Osteocyte (in vitro differentiated cells): Measurements from ENCODE around the gene DPH2. TPM values are rescaled to one million over a fixed set of nuclear protein-coding genes. Genes with fewer than 3 reads are reported as not detected.

Experiments used
- DNase-seq: peaks from one replicate; pipeline ENCODE4 v3.0.0; 2021; ENCODE audit warnings: mixed read lengths; ENCODE audit not compliant: unreplicated experiment; ENCODE audit errors: extremely low spot score
- H3K27ac Mint-ChIP-seq: one replicate; pipeline ENCODE4 v1.8.0; 2021; ENCODE audit warnings: mild to moderate bottlenecking, mixed read lengths; ENCODE audit not compliant: unreplicated experiment
- H3K27me3 Mint-ChIP-seq: one replicate; pipeline ENCODE4 v1.8.0; 2021; ENCODE audit warnings: mixed read lengths; ENCODE audit not compliant: unreplicated experiment
- H3K36me3 Mint-ChIP-seq: one replicate; pipeline ENCODE4 v1.8.0; 2021; ENCODE audit warnings: mixed read lengths; ENCODE audit not compliant: unreplicated experiment
- H3K4me1 Mint-ChIP-seq: one replicate; pipeline ENCODE4 v1.8.0; 2021; ENCODE audit warnings: mixed read lengths; ENCODE audit not compliant: unreplicated experiment
- H3K4me3 Mint-ChIP-seq: one replicate; pipeline ENCODE4 v1.8.0; 2021; ENCODE audit warnings: mild to moderate bottlenecking, moderate library complexity, mixed read lengths; ENCODE audit not compliant: unreplicated experiment
- H3K9me3 Mint-ChIP-seq: one replicate; pipeline ENCODE4 v1.8.0; 2021; ENCODE audit warnings: mixed read lengths; ENCODE audit not compliant: unreplicated experiment
- CTCF ChIP-seq: fragments of 200-600 bp; sonication (generic); IDR thresholded peaks from 2 replicates; pipeline ENCODE4 v1.5.0; 2021; ENCODE audit warnings: antibody characterized with exemption, mild to moderate bottlenecking, moderate library complexity
- total RNA-seq: library from RNA; stranded (reverse); gene quantifications from 2 replicates; pipeline ENCODE4 v1.2.1, GENCODE V29; 2021

The DPH2 gene
- total RNA-seq, 1 donor from 2014 or later: 22.4 TPM

- H3K4me3 Mint-ChIP-seq: no peak overlapping the region
- peaks cover 15% of the 10 kb centered on the region for H3K4me1 Mint-ChIP-seq
- no peaks in the 10 kb centered on the region for H3K9me3 Mint-ChIP-seq
- no peak overlapping the region for H3K27ac Mint-ChIP-seq
- TF ChIP-seq CTCF: no peak
- no peaks in the 10 kb centered on the region for H3K27me3 Mint-ChIP-seq
- no peak for DNase-seq
- H3K36me3 Mint-ChIP-seq: no peaks in the 10 kb centered on the region
Measured at GRCh38 chr1:44016041-44016889, 46.5 kb downstream of the DPH2 start.

- Mint-ChIP-seq H3K9me3 (no peaks in the 10 kb centered on the region), H3K36me3 (peaks cover 3% of the 10 kb centered on the region), H3K4me3 (no peak overlapping the region), H3K27me3 (no peaks in the 10 kb centered on the region), H3K4me1 (peaks cover 15% of the 10 kb centered on the region), H3K27ac (no peak overlapping the region)
- DNase-seq: no peak
- no peak for TF ChIP-seq CTCF
Measured at GRCh38 chr1:44016890-44017400, 47.1 kb downstream of the DPH2 start.

GRCh38 chr1:44019466-44019948 is 49.7 kb downstream of the DPH2 start:
- Mint-ChIP-seq H3K4me3 (no peak overlapping the region), H3K4me1 (peaks cover 16% of the 10 kb centered on the region), H3K27me3 (no peaks in the 10 kb centered on the region), H3K9me3 (no peaks in the 10 kb centered on the region), H3K36me3 (peaks cover 9% of the 10 kb centered on the region), H3K27ac (no peak overlapping the region)
- no peak for TF ChIP-seq CTCF
- DNase-seq: no peak

- TF ChIP-seq CTCF: no peak
- Mint-ChIP-seq H3K27me3 (no peaks in the 10 kb centered on the region), H3K4me1 (peaks cover 19% of the 10 kb centered on the region), H3K36me3 (peaks cover 9% of the 10 kb centered on the region), H3K4me3 (no peak overlapping the region), H3K27ac (no peak overlapping the region), H3K9me3 (no peaks in the 10 kb centered on the region)
- DNase-seq: no peak
Measured at GRCh38 chr1:44020464-44020863, 50.7 kb downstream of the DPH2 start.

- no peak overlapping the region for H3K4me3 Mint-ChIP-seq
- no peak for TF ChIP-seq CTCF
- no peak overlapping the region for H3K27ac Mint-ChIP-seq
- no peaks in the 10 kb centered on the region for H3K27me3 Mint-ChIP-seq
- peaks cover 9% of the 10 kb centered on the region for H3K36me3 Mint-ChIP-seq
- DNase-seq: no peak
- H3K4me1 Mint-ChIP-seq: peaks cover 21% of the 10 kb centered on the region
- no peaks in the 10 kb centered on the region for H3K9me3 Mint-ChIP-seq
Measured at GRCh38 chr1:44021156-44021555, 51.3 kb downstream of the DPH2 start.
